ENCODE measurements around the gene SLC39A10. TPM values are rescaled to one million over a fixed set of nuclear protein-coding genes. Genes with fewer than 3 reads are reported as not detected.

The SLC39A10 gene
- total and polyA plus RNA-seq, 10 of the 15 experiments (the other 5 are each of a cell fraction or from before 2014, with no cell fraction given) = 2.0 to 23.6 (median 7.9) TPM

- no peak for FAIRE-seq
- no peaks in the 10 kb centered on the region for H3K9me3 ChIP-seq (replicated peaks; ENCODE audit: control insufficient read depth, insufficient read depth, low read length)
- intact Hi-C loops (cut with micrococcal nuclease; ENCODE audit: unreplicated experiment) (no loop called here), in situ Hi-C loops (cut with MboI) (no loop called here)
- H3K4me3 ChIP-seq = no peak overlapping the region
- TF ChIP-seq EZH2 (IDR thresholded peaks at IDR 0.05; ENCODE audit: borderline replicate concordance, control insufficient read depth, low read depth, low read length) (no peak), NR2C1 (IDR thresholded peaks at IDR 0.05) (no peak), NFIC (IDR thresholded peaks at IDR 0.05; ENCODE audit: low read depth, low read length) (no peak), BACH1 (IDR thresholded peaks at IDR 0.05; ENCODE audit: borderline replicate concordance) (no peak), ESRRA (IDR thresholded peaks at IDR 0.05; ENCODE audit: low read length) (no peak), JUNB (IDR thresholded peaks at IDR 0.05) (no peak), BRCA1 (IDR thresholded peaks at IDR 0.05; ENCODE audit: low read depth, low read length) (no peak), ZBED1 (IDR thresholded peaks at IDR 0.05; ENCODE audit: borderline replicate concordance) (no peak)
- TF ChIP-seq, protein P1, sequence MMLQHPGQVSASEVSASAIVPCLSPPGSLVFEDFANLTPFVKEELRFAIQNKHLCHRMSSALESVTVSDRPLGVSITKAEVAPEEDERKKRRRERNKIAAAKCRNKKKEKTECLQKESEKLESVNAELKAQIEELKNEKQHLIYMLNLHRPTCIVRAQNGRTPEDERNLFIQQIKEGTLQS (IDR thresholded peaks at IDR 0.05; ENCODE audit: borderline replicate concordance, extremely low read depth, low read depth, low read length) = no peak
- TF ChIP-seq, protein P2, sequence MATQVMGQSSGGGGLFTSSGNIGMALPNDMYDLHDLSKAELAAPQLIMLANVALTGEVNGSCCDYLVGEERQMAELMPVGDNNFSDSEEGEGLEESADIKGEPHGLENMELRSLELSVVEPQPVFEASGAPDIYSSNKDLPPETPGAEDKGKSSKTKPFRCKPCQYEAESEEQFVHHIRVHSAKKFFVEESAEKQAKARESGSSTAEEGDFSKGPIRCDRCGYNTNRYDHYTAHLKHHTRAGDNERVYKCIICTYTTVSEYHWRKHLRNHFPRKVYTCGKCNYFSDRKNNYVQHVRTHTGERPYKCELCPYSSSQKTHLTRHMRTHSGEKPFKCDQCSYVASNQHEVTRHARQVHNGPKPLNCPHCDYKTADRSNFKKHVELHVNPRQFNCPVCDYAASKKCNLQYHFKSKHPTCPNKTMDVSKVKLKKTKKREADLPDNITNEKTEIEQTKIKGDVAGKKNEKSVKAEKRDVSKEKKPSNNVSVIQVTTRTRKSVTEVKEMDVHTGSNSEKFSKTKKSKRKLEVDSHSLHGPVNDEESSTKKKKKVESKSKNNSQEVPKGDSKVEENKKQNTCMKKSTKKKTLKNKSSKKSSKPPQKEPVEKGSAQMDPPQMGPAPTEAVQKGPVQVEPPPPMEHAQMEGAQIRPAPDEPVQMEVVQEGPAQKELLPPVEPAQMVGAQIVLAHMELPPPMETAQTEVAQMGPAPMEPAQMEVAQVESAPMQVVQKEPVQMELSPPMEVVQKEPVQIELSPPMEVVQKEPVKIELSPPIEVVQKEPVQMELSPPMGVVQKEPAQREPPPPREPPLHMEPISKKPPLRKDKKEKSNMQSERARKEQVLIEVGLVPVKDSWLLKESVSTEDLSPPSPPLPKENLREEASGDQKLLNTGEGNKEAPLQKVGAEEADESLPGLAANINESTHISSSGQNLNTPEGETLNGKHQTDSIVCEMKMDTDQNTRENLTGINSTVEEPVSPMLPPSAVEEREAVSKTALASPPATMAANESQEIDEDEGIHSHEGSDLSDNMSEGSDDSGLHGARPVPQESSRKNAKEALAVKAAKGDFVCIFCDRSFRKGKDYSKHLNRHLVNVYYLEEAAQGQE (IDR thresholded peaks at IDR 0.05; ENCODE audit: low read depth, low read length) = no peak
- ChIA-PET SMC1A (ENCODE audit: uncharacterized antibody, unreplicated experiment) (interaction anchor here (1.3 kb wide), 1 partner anchor 10 kb away, joined by 3 read pairs; no protein-coding TSS in a partner anchor), POLR2A (no interaction called here), CTCF (no interaction called here), RAD21 (ENCODE audit: unreplicated experiment) (no interaction called here)
- DNase-seq (ENCODE audit: low read depth, low spot score) = no peak
- no peaks in the 10 kb centered on the region for H3K36me3 ChIP-seq (ENCODE audit: control insufficient read depth in 2 of 2, insufficient read depth in 2 of 2, low read length in 1 of 2)
- no peak overlapping the region for H3K27ac ChIP-seq (ENCODE audit: control insufficient read depth, insufficient read depth)
- H3K4me1 ChIP-seq (ENCODE audit: control insufficient read depth, insufficient read depth, low read length) = no peaks in the 10 kb centered on the region
- H3K4me2 ChIP-seq (ENCODE audit: control insufficient read depth, insufficient read depth) = no peak overlapping the region
- H3K27me3 ChIP-seq (replicated peaks in 1 of 2; ENCODE audit: control insufficient read depth in 2 of 2, insufficient read depth in 2 of 2, low read length in 1 of 2) = no peaks in the 10 kb centered on the region
- no peak for ATAC-seq
- no TSS peak for BruUV-seq (replicated peaks)
- no peaks in the 10 kb centered on the region for H4K20me1 ChIP-seq (ENCODE audit: control insufficient read depth, insufficient read depth)
- WGBS (ENCODE audit: insufficient coverage, insufficient replicate concordance, low lambda C conversion rate, missing lambda C conversion rate) = 29% methylated on average over 1 of the region's 1 CpG
- H3K9ac ChIP-seq (ENCODE audit: control insufficient read depth, insufficient read depth, low read length) = no peak overlapping the region
- no peak overlapping the region for H2AFZ ChIP-seq (ENCODE audit: control insufficient read depth, low read depth, low read length)
- H3K79me2 ChIP-seq (ENCODE audit: control insufficient read depth, insufficient read depth, low read length) = no peaks in the 10 kb centered on the region
Measured at GRCh38 chr2:195759877-195760276, 102.9 kb downstream of the SLC39A10 start.

All from GM12878 (cell line).